GM13976 (cell line): ENCODE results near the gene MAPK4.

Experiments used
- DNase-seq: peaks from one replicate; pipeline ENCODE4 v3.0.0; 2012; ENCODE audit warnings: low spot score
- CTCF ChIP-seq: IDR thresholded peaks from 2 replicates; pipeline ENCODE4 v1.5.1; 2012; ENCODE audit warnings: borderline replicate concordance, mild to moderate bottlenecking; ENCODE audit not compliant: insufficient read depth; ENCODE audit errors: extremely low read depth, missing control alignments, control extremely low read depth
- in situ Hi-C: fragments of 300-500 bp; cut with MboI; formaldehyde crosslinking; loops from one replicate; pipeline ENCODE4 v1.12.0; 2022; ENCODE audit warnings: low sequenced_read_pairs, mixed read lengths, inconsistent platforms; ENCODE audit not compliant: unreplicated experiment

MAPK4 gene

GRCh38 chr18:50711386-50711785, 151.5 kb downstream of the MAPK4 start:
- in situ Hi-C loops, result no loop called here

GRCh38 chr18:50715919-50716318, 156.0 kb downstream of the MAPK4 start:
- no peak for TF ChIP-seq CTCF
- DNase-seq, result no peak
- in situ Hi-C loops, result no loop called here

More at GRCh38 chr18:50711386-50711785, 151.5 kb downstream of the MAPK4 start:
- TF ChIP-seq CTCF, result no peak
- no peak for DNase-seq

GRCh38 chr18:50716902-50717301, 157.0 kb downstream of the MAPK4 start:
- in situ Hi-C loops, result no loop called here
- no peak for DNase-seq

GRCh38 chr18:50717563-50717962, 157.7 kb downstream of the MAPK4 start:
- TF ChIP-seq CTCF, result no peak
- no peak for DNase-seq
- in situ Hi-C loops, result no loop called here

More at GRCh38 chr18:50716902-50717301, 157.0 kb downstream of the MAPK4 start:
- TF ChIP-seq CTCF, result no peak

- in situ Hi-C loops, result no loop called here
- no peak for DNase-seq
- TF ChIP-seq CTCF, result no peak
These were observed 159.8 kb downstream of the MAPK4 start for GRCh38 chr18:50719471-50720324.

GRCh38 chr18:50720325-50720674, 160.4 kb downstream of the MAPK4 start:
- in situ Hi-C loops, result no loop called here
- no peak for TF ChIP-seq CTCF
- no peak for DNase-seq
